G401 (cell line): ENCODE data around the gene SLC22A4. TPM values are rescaled to one million over a fixed set of nuclear protein-coding genes. Genes with fewer than 3 reads are reported as not detected.
A peak's percentile ranks its signal among the peaks of the same experiment; 100 is the strongest.

Source experiments
- DNase-seq: peaks from one replicate; pipeline ENCODE4 v3.0.0-alpha.2; 2015; ENCODE audit warnings: low spot score
- in situ Hi-C: cut with HindIII; loops from 2 replicates; pipeline ENCODE4 v1.10.0; 2016; ENCODE audit warnings: low sequenced_read_pairs, mixed read lengths
- total RNA-seq: library from RNA; depleted of rRNA; stranded (reverse); fragments of >200 nt; shearing (Covaris generic); gene quantifications from 2 replicates; pipeline ENCODE4 v1.2.3, GENCODE V29; 2014

The SLC22A4 gene
- total RNA-seq, 1 experiment from 2014 or later: not detected

DNA sequence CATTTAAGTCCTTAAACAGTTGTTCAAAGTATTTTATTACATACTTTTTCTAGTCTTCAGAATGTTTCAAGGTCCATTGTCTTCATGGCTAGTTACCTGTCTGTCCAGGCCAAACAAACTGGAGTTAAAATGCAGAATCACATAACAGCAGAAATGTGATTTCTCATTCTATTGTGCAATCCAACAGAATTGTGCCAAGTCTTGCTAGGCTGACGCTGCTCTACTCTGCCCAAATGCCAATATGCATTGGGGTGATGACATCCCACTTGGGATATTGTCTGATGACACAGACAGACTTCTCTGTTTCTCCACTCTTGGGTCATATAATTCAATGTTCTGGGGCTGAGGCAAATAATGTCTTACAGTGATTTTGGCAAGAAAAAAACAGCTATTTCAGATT is 70.1 kb downstream of the SLC22A4 start:
- in situ Hi-C loops: no loop called here

GRCh38 chr5:132365213-132365612 is 71.0 kb downstream of the SLC22A4 start:
- in situ Hi-C loops: no loop called here

More for the DNA sequence above, 70.1 kb downstream of the SLC22A4 start:
- DNase-seq: no peak

GRCh38 chr5:132368186-132368585 is 74.0 kb downstream of the SLC22A4 start:
- DNase-seq: no peak
- in situ Hi-C loops: no loop called here

More at GRCh38 chr5:132365213-132365612, 71.0 kb downstream of the SLC22A4 start:
- no peak for DNase-seq

DNA sequence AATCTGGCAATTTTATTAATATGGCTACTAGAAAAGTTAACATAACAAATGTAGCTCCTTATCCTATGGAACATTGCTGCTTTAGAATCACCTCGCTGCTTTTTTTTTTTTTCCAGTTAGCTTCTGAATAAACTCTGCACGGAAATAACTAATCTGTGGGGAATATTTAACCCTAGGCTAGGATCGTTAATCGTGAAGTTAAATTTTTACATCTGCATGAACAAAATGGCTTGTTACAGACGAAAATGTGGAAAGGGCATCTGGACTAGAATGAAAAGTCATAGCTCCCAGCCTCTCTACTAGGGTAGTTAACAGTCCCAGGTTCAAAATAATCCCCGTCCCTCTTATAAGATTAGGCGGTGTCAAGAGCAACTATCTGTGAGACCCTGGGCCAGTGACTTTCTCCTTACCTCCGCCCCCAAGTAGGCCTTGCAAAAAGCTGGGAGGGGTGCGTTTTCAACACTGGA is 74.8 kb downstream of the SLC22A4 start:
- no peak for DNase-seq

DNA sequence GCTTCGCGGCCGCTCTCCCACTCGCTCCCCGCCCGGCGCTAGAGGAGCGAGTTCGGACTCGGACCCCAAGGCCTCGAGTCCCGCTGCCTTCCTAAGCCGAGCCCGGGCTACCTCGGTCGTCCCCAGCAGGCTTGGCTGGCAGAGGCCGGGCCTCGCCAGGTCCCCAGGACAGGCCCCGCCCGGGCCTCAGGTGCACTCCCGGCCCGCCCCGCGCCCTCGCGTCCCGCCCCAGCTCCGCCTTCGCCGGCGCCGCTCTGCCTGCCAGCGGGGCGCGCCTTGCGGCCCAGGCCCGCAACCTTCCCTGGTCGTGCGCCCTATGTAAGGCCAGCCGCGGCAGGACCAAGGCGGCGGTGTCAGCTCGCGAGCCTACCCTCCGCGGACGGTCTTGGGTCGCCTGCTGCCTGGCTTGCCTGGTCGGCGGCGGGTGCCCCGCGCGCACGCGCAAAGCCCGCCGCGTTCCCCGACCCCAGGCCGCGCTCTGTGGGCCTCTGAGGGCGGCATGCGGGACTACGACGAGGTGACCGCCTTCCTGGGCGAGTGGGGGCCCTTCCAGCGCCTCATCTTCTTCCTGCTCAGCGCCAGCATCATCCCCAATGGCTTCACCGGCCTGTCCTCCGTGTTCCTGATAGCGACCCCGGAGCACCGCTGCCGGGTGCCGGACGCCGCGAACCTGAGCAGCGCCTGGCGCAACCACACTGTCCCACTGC is 75.4 kb downstream of the SLC22A4 start, which contains the start of gene SLC22A5:
SLC22A5 (plus strand) TSS at position 237 of the 707 bp plus-strand sequence; CDS start at position 500, 263 bp downstream.
- in situ Hi-C loops: no loop called here
- peak; percentile 82 for DNase-seq

More for the DNA sequence above, 74.8 kb downstream of the SLC22A4 start:
- in situ Hi-C loops: no loop called here

DNA sequence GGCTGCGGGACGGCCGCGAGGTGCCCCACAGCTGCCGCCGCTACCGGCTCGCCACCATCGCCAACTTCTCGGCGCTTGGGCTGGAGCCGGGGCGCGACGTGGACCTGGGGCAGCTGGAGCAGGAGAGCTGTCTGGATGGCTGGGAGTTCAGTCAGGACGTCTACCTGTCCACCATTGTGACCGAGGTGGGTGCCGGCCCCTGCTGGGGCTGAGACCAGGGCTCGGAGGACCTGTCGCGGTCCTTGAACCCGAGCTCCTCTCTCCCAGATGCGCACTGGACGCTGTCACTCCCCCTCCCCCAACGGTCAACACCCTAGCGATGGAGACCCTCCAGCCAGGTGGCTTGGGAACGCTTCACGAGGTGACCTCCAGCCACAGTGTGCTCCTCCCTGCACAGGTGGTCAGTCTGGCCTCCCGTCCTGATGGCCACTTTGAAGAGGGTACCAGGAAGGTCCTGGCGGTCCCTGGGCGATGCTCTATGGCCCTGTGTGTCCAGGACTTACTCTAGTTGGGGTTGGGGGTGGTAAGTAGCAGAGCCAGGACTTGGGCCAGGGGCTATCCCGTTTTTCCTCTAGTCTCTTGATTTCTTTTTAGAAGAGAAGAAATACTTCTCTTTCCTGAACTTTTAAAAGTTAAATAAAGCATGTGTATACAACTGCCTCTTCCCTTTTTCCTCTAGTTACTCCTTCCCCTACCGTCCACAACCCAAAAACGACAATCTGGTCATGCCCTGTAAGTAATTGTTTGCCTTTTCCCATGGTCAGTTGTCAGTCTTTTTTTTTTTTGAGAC is 76.2 kb downstream of the SLC22A4 start:
- in situ Hi-C loops: no loop called here
- DNase-seq: no peak

GRCh38 chr5:132370971-132371602 is 76.9 kb downstream of the SLC22A4 start:
- DNase-seq: peak; percentile 58
- in situ Hi-C loops: no loop called here

- peak; percentile 27 for DNase-seq
- in situ Hi-C loops: no loop called here
Measured at GRCh38 chr5:132371603-132371994, 77.4 kb downstream of the SLC22A4 start.

DNA sequence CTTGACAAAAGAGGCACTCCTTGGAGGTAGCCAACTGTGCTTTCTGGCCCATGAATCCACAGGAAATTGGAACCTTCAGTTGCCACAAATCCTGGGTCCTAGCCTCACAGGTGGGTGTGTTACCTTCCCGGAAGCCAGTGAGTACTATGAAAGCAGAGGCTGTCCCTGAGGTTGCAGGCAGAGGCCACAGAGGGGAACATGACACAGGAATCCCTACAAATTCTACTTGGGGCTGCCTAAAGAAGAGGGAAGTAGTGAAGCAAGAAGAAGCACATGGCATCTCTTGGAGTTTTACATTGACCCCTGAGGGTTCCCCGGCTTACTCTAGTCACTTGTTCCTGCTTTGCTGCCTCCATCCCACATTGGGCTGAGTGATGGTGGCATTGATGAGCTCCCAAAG is 77.9 kb downstream of the SLC22A4 start:
- in situ Hi-C loops: no loop called here
- DNase-seq: peak; percentile 24

DNA sequence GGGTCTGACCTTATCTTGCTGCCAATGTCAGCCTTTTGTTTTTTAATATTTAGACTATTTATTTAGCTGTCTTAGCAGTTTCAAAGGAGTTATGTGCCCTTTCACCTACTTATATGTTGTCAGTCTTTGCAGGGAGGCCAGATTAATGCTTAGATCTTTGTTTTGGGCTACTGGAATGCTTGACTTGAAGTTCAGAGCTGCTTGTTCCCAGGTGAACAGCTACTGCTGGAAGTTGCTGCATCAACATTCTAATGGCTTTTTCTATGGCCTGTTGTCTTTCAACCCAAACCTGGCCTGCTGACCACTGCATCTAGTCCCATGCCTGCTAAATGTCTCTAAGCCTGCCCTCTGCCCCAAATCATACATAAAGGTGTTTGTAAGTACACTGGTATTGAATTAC is 78.3 kb downstream of the SLC22A4 start:
- in situ Hi-C loops: no loop called here
- no peak for DNase-seq

DNA sequence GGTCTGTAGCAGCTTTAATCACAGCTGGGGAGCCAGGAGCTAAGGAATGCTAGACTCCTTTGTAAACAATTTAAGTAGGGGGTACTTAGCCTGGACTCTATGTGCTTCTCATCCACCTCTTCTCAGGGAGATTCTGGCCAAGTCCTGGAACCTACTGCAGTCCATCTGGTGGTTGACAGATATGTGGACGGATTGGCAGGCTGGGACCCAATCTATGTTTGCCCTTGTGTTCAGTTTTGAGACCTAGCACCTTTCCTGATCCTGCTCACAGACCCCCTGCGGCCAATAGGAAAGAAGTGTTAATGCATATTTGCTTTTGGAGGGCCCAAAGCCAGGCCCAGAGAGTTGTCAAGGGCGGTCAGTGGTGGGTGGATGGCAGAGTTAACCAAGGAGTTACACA is 81.8 kb downstream of the SLC22A4 start:
- in situ Hi-C loops: no loop called here
- DNase-seq: peak; percentile 64

GRCh38 chr5:132376694-132377641 is 82.8 kb downstream of the SLC22A4 start:
- DNase-seq: peak; percentile 86
- in situ Hi-C loops: no loop called here

DNA sequence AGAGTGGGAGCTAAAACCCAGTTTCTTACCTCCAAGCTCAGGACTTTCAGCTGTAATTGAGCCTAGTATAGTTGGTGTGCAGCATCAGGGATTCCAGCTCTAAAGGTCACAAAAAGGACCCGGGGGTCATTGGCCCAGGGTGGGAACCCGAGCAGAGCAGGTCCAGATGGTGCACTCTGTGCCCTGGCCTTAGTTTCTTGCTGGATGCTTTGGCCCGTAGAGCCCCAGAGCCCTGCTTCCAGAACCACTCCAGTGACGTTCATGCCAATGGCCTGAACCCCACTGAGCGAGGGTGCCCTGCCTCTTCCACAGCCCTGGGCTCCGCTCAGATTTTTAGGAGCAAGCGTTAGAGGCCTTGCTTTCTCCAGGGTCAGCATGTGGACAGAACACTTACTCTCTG is 83.5 kb downstream of the SLC22A4 start:
- in situ Hi-C loops: no loop called here

DNA sequence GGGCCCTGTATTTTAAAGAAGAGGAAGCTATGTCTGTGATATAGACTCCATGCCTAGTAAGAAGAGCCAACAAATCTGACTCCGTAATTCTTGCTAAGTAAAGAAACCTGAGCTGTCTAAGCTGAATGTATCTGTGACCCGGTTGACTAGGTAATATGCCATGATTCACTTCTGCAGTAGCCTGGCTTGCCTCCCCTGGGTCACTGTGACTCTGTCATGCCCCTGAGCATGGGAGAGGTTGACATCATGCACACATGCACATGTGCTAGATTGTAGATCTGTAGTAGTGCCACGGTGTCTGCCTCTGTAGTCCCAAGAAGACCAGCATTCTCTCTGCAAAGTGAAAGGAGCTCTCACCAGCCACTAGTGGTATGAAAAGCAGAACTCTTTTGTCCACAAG is 84.4 kb downstream of the SLC22A4 start:
- no peak for DNase-seq
- in situ Hi-C loops: no loop called here

More for the DNA sequence above, 83.5 kb downstream of the SLC22A4 start:
- peak; percentile 32 for DNase-seq

DNA sequence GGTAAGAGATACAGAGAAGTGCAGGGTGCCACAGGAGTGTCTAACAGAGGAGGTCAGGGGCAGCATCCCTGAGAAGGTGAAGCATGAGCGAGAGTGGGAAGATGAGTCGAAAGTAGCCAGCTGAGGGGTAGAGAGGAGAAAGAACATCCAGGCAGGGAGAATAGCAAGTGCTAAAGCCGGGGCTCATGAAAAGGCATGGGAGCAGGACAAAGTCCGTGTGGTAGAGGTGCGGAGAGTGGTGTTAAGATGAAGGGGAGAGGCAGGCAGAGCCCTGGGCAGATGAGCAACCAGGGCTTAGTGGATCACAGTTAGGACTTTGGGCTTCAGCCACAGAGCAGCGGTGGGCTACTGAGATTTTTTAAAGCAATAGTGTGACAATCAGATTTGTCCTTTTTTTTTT is 85.9 kb downstream of the SLC22A4 start:
- in situ Hi-C loops: no loop called here
- no peak for DNase-seq

DNA sequence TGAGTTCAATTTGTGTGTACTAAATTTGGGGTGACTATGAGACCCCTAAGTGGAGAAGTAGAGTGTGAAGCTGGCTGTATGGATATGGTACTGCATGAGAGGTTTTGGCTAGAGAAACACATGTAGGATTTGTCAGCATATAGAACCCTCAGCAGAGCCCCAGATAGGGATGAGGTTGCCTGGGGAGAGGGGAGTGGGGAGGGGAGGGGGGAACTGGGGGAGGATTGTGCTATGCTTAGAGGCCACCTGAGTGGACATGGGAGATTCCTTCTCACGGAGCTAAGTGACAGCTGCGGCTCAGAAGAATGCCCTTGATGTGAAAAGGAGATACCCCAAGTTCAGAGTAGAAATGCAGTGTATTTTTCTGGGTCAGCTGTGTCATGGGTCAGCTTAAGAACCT is 86.5 kb downstream of the SLC22A4 start:
- DNase-seq: no peak
- in situ Hi-C loops: no loop called here

DNA sequence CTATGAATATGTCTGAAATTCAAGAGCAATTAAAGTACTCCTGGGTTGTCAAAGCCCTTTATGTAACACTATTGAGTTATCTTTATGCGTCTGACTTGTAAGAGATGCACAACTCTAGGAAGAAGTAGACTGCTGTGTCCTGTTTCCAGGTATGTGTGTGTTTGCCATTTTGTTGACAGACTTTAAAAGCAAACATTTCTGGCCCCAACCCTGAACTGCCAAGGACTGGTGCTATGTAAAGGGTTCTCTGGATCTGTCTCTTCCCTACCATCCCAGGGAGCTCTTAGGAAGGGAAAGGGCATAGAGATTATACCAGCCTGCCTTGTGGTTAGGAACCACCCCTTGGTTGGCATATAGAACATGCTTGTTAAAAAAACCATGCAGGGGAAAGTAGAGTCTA is 87.4 kb downstream of the SLC22A4 start:
- in situ Hi-C loops: no loop called here
- DNase-seq: no peak

GRCh38 chr5:132383261-132383660 is 89.1 kb downstream of the SLC22A4 start:
- DNase-seq: no peak
- in situ Hi-C loops: no loop called here

DNA sequence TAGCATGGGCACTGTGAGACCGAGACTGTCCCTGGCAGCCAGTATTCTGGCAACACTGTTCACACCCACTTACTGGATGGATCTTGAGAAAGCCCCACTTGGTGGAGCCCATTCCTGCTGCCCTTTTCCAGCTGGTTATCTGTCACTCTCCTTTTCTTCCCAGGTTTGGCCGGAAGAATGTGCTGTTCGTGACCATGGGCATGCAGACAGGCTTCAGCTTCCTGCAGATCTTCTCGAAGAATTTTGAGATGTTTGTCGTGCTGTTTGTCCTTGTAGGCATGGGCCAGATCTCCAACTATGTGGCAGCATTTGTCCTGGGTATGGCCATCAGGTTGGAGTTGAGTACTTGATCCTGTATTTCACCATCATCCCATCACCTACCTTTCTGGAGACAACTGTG is 89.8 kb downstream of the SLC22A4 start:
- no peak for DNase-seq
- in situ Hi-C loops: no loop called here
